Endothelial cell (in vitro differentiated cells): Measurements from ENCODE around the gene FAM110D. TPM values are rescaled to one million over a fixed set of nuclear protein-coding genes. Genes with fewer than 3 reads are reported as not detected.

Experiments used
- DNase-seq: peaks from one replicate; pipeline ENCODE4 v3.0.0; 2021; ENCODE audit warnings: low spot score
- H3K27ac Mint-ChIP-seq: one replicate; pipeline ENCODE4 v1.8.0; 2021; ENCODE audit warnings: mixed read lengths, inconsistent platforms; ENCODE audit not compliant: unreplicated experiment
- H3K27me3 Mint-ChIP-seq: one replicate; pipeline ENCODE4 v1.8.0; 2021; ENCODE audit warnings: mild to moderate bottlenecking, moderate library complexity, mixed read lengths, inconsistent platforms; ENCODE audit not compliant: unreplicated experiment
- H3K36me3 Mint-ChIP-seq: one replicate; pipeline ENCODE4 v1.8.0; 2021; ENCODE audit warnings: mild to moderate bottlenecking, low read depth, mixed read lengths, inconsistent platforms; ENCODE audit not compliant: unreplicated experiment
- H3K4me1 Mint-ChIP-seq: one replicate; pipeline ENCODE4 v1.8.0; 2021; ENCODE audit warnings: mild to moderate bottlenecking, mixed read lengths, inconsistent platforms; ENCODE audit not compliant: unreplicated experiment
- H3K4me3 Mint-ChIP-seq: one replicate; pipeline ENCODE4 v1.8.0; 2021; ENCODE audit warnings: mild to moderate bottlenecking, mixed read lengths, inconsistent platforms; ENCODE audit not compliant: unreplicated experiment
- H3K9me3 Mint-ChIP-seq: one replicate; pipeline ENCODE4 v1.8.0; 2021; ENCODE audit warnings: mixed read lengths, inconsistent platforms; ENCODE audit not compliant: unreplicated experiment
- total RNA-seq: library from RNA; stranded (reverse); fragmentation: NEBNext Ultra II Directional; extraction: Animal tissue kit (Norgen Biotek cat#: 25700); gene quantifications from one replicate; pipeline ENCODE4 v1.2.1, GENCODE V29; 2021; ENCODE audit not compliant: unreplicated experiment
- TF ChIP-seq, protein P1 (sequence below): fragments of 200-600 bp; sonication (generic); IDR thresholded peaks from one replicate; pipeline ENCODE4 v1.5.0; 2021; ENCODE audit warnings: antibody characterized with exemption; ENCODE audit not compliant: unreplicated experiment

The FAM110D gene
- total RNA-seq, 1 donor from 2014 or later = 13.5 TPM

DNA sequence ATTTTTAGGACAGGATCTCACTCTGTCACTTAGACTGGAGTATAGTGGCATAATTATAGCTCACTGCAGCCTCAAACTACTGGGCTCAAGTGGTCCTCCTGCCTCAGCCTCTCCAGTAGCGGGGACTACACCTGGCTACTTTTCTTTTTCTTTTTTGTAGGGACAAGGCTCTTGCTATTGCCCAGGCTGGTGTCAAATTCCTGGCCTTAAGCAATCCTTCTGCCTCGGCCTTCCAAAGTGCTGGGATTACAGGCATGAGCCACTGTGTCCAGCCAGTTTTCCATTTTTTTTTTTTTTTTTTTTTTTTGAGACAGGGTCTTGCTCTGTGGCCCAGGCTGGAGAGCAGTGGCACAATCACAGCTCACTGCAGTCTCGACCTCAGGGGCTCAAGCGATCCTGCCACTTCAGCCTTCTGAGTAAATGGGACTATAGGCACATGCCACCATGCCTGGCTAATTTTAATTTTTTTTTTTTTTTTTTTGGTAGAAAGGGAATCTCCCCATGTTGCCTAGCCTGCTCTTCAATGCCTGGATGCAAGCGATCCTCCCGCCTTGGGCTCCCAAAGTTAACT lies 54.5 kb downstream of the FAM110D start:
- no peaks in the 10 kb centered on the region for H3K27me3 Mint-ChIP-seq
- no peaks in the 10 kb centered on the region for H3K36me3 Mint-ChIP-seq
- H3K27ac Mint-ChIP-seq = no peak overlapping the region
- DNase-seq = no peak
- H3K4me3 Mint-ChIP-seq = no peak overlapping the region
- peaks cover 8% of the 10 kb centered on the region for H3K4me1 Mint-ChIP-seq
- TF ChIP-seq, protein P1, sequence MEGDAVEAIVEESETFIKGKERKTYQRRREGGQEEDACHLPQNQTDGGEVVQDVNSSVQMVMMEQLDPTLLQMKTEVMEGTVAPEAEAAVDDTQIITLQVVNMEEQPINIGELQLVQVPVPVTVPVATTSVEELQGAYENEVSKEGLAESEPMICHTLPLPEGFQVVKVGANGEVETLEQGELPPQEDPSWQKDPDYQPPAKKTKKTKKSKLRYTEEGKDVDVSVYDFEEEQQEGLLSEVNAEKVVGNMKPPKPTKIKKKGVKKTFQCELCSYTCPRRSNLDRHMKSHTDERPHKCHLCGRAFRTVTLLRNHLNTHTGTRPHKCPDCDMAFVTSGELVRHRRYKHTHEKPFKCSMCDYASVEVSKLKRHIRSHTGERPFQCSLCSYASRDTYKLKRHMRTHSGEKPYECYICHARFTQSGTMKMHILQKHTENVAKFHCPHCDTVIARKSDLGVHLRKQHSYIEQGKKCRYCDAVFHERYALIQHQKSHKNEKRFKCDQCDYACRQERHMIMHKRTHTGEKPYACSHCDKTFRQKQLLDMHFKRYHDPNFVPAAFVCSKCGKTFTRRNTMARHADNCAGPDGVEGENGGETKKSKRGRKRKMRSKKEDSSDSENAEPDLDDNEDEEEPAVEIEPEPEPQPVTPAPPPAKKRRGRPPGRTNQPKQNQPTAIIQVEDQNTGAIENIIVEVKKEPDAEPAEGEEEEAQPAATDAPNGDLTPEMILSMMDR = no peak
- no peaks in the 10 kb centered on the region for H3K9me3 Mint-ChIP-seq

Other genes with a start within 250 kb of the FAM110D start
- gene PAFAH2, start 161.0 kb upstream of the FAM110D start, total RNA-seq = 13.4 TPM
- 1.8 TPM for gene EXTL1, start 137.3 kb upstream of the FAM110D start, total RNA-seq
- gene SLC30A2, start 113.0 kb upstream of the FAM110D start, total RNA-seq = not detected
- not detected for gene TRIM63, start 91.4 kb upstream of the FAM110D start, total RNA-seq
- 6.8 TPM for gene PDIK1L, start 47.3 kb upstream of the FAM110D start, total RNA-seq
- gene C1orf232, start 9.9 kb downstream of the FAM110D start, total RNA-seq = not detected
- 17.9 TPM for gene ZNF593, start 10.8 kb downstream of the FAM110D start, total RNA-seq
- gene ZNF593OS, start 12.8 kb downstream of the FAM110D start, total RNA-seq = not detected
- 10.0 TPM for gene CNKSR1, start 18.4 kb downstream of the FAM110D start, total RNA-seq
- gene CATSPER4, start 31.5 kb downstream of the FAM110D start, total RNA-seq = not detected
- 9.7 TPM for gene CEP85, start 75.1 kb downstream of the FAM110D start, total RNA-seq
- gene SH3BGRL3, start 121.0 kb downstream of the FAM110D start, total RNA-seq = 226 TPM
- 16.0 TPM for gene UBXN11, start 147.6 kb downstream of the FAM110D start, total RNA-seq
- gene CD52, start 158.9 kb downstream of the FAM110D start, total RNA-seq = 21.8 TPM
- gene CRYBG2, start 195.1 kb downstream of the FAM110D start, total RNA-seq = 1.4 TPM
- not detected for gene ZNF683, start 213.7 kb downstream of the FAM110D start, total RNA-seq